HepG2 (cell line): ENCODE measurements around the gene UQCRHL. TPM values are rescaled to one million over a fixed set of nuclear protein-coding genes. Genes with fewer than 3 reads are reported as not detected.
A peak's percentile ranks its signal among the peaks of the same experiment; 100 is the strongest.

Experiments used
- ATF7-NPFF ChIP-seq: sonication (generic); formaldehyde crosslinking; IDR thresholded peaks from 2 replicates; pipeline ENCODE4 v1.8.1; 2023; ENCODE audit warnings: mild to moderate bottlenecking, low read depth, missing genetic modification reagents, moderate library complexity
- DMAP1 ChIP-seq: IDR thresholded peaks from 2 replicates; pipeline ENCODE4 v1.6.1; 2016
- FOXP1 ChIP-seq, 2 experiments: fragments of 450-650 bp in 1 of 2; IDR thresholded peaks; 2 replicates each; pipeline ENCODE4 v1.6.1; 2017 to 2018; ENCODE audit warnings: antibody characterized with exemption in 1 of 2
- GFI1 ChIP-seq: sonication (generic); formaldehyde crosslinking; IDR thresholded peaks from 2 replicates; pipeline ENCODE4 v1.5.0; 2020; ENCODE audit warnings: missing genetic modification reagents, mild to moderate bottlenecking, borderline replicate concordance
- GLI4 ChIP-seq: sonication (generic); formaldehyde crosslinking; IDR thresholded peaks from 2 replicates; pipeline ENCODE4 v1.5.1; 2020; ENCODE audit warnings: missing genetic modification reagents, mild to moderate bottlenecking, moderate library complexity, borderline replicate concordance
- HDAC1 ChIP-seq: sonication (generic); formaldehyde crosslinking; IDR thresholded peaks from 2 replicates; pipeline ENCODE4 v1.5.1; 2020; ENCODE audit warnings: mild to moderate bottlenecking, missing genetic modification reagents
- IRX3 ChIP-seq: sonication (generic); formaldehyde crosslinking; IDR thresholded peaks from 2 replicates; pipeline ENCODE4 v1.8.1; 2023; ENCODE audit warnings: mild to moderate bottlenecking, low read depth, missing genetic modification reagents, borderline replicate concordance
- NFATC3 ChIP-seq: sonication (generic); formaldehyde crosslinking; IDR thresholded peaks from 2 replicates; pipeline ENCODE4 v1.5.1; 2020; ENCODE audit warnings: mild to moderate bottlenecking, missing genetic modification reagents
- PHF8 ChIP-seq: sonication (generic); formaldehyde crosslinking; IDR thresholded peaks from 2 replicates; pipeline ENCODE4 v1.5.0; 2020; ENCODE audit warnings: missing genetic modification reagents
- SOX13 ChIP-seq, 3 experiments: fragments of 450-650 bp in 1 of 3; sonication (generic) in 1 of 3; formaldehyde crosslinking in 1 of 3; IDR thresholded peaks in 2 of 3; conservative IDR thresholded peaks in 1 of 3; 2 replicates each; pipeline versions ENCODE4 v1.5.0 to v1.6.1; 2016 to 2020; ENCODE audit warnings: antibody characterized with exemption in 1 of 3, mild to moderate bottlenecking in 1 of 3, missing compliant biosample characterization in 1 of 3, missing genetic modification reagents in 1 of 3, moderate library complexity in 1 of 3
- ZNF230 ChIP-seq: sonication (generic); formaldehyde crosslinking; IDR thresholded peaks from 2 replicates; pipeline ENCODE4 v1.4.0; 2020; ENCODE audit warnings: mild to moderate bottlenecking, missing genetic modification reagents
- ZNF597 ChIP-seq: sonication (generic); formaldehyde crosslinking; IDR thresholded peaks from 2 replicates; pipeline ENCODE4 v1.5.0; 2020; ENCODE audit warnings: missing genetic modification reagents
- ZNF629 ChIP-seq: sonication (generic); formaldehyde crosslinking; conservative IDR thresholded peaks from 2 replicates; pipeline ENCODE4 v1.5.0; 2020; ENCODE audit warnings: missing genetic modification reagents
- ZNF740 ChIP-seq: sonication (generic); formaldehyde crosslinking; IDR thresholded peaks from 2 replicates; pipeline ENCODE4 v1.4.0; 2020; ENCODE audit warnings: missing genetic modification reagents
- ZSCAN30 ChIP-seq: sonication (generic); formaldehyde crosslinking; IDR thresholded peaks from 2 replicates; pipeline ENCODE4 v1.5.0; 2020; ENCODE audit warnings: mild to moderate bottlenecking, missing genetic modification reagents
- polyA plus RNA-seq, 8 experiments: library from polyadenylated mRNA; depleted of rRNA in 3 of 8; stranded (reverse) in 7 of 8; unstranded in 1 of 8; fragments of >200 nt; fragmentation: Illumina TruSeq in 4 of 8; extraction: Trizol in 4 of 8; gene quantifications; 2 replicates each; pipeline versions ENCODE4 v1.2.1 to v1.2.3, GENCODE V29; 2011 to 2016; ENCODE audit warnings: low read depth in 4 of 8, missing spikeins in 1 of 8, mixed read lengths in 1 of 8; ENCODE audit not compliant: insufficient read depth in 1 of 8
- total RNA-seq, 5 experiments: library from RNA; depleted of rRNA; stranded (reverse); fragments of >200 nt; fragmentation: Illumina TruSeq; extraction: Trizol; gene quantifications; 2 replicates each; pipeline ENCODE4 v1.2.3, GENCODE V29; 2016; ENCODE audit warnings: low read depth in 1 of 5
- TF ChIP-seq, protein P1 (sequence below): sonication (generic); formaldehyde crosslinking; IDR thresholded peaks from 2 replicates; pipeline ENCODE4 v1.8.0; 2022; ENCODE audit warnings: missing genetic modification reagents, mild to moderate bottlenecking, borderline replicate concordance
- TF ChIP-seq, protein P2 (sequence below): sonication (generic); formaldehyde crosslinking; IDR thresholded peaks from 2 replicates; pipeline ENCODE4 v1.4.0; 2020; ENCODE audit warnings: missing genetic modification reagents
- TF ChIP-seq, protein P3 (sequence below): sonication (generic); formaldehyde crosslinking; IDR thresholded peaks from 2 replicates; pipeline ENCODE4 v1.8.1; 2023; ENCODE audit warnings: mild to moderate bottlenecking, moderate library complexity, missing genetic modification reagents
- TF ChIP-seq, protein P4 (sequence below): sonication (generic); formaldehyde crosslinking; IDR thresholded peaks from 2 replicates; pipeline ENCODE4 v1.4.0; 2020; ENCODE audit warnings: mild to moderate bottlenecking, missing genetic modification reagents, borderline replicate concordance

Gene UQCRHL
- total and polyA plus RNA-seq, 2 of the 13 experiments (the other 11 are each of a cell fraction or from before 2014, with no cell fraction given): 1.8 to 2.3 TPM

- TF ChIP-seq, protein P1, sequence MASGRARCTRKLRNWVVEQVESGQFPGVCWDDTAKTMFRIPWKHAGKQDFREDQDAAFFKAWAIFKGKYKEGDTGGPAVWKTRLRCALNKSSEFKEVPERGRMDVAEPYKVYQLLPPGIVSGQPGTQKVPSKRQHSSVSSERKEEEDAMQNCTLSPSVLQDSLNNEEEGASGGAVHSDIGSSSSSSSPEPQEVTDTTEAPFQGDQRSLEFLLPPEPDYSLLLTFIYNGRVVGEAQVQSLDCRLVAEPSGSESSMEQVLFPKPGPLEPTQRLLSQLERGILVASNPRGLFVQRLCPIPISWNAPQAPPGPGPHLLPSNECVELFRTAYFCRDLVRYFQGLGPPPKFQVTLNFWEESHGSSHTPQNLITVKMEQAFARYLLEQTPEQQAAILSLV (CRISPR knock-in tag): no peak
- TF ChIP-seq ZNF629 (CRISPR knock-in tag): no peak
- TF ChIP-seq ZNF740 (CRISPR knock-in tag): no peak
- TF ChIP-seq DMAP1 (CRISPR knock-in tag): peak; percentile 87
- TF ChIP-seq, protein P2, sequence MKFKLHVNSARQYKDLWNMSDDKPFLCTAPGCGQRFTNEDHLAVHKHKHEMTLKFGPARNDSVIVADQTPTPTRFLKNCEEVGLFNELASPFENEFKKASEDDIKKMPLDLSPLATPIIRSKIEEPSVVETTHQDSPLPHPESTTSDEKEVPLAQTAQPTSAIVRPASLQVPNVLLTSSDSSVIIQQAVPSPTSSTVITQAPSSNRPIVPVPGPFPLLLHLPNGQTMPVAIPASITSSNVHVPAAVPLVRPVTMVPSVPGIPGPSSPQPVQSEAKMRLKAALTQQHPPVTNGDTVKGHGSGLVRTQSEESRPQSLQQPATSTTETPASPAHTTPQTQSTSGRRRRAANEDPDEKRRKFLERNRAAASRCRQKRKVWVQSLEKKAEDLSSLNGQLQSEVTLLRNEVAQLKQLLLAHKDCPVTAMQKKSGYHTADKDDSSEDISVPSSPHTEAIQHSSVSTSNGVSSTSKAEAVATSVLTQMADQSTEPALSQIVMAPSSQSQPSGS (CRISPR knock-in tag): no peak
- TF ChIP-seq ZSCAN30 (CRISPR knock-in tag): no peak
- no peak for TF ChIP-seq NFATC3 (CRISPR knock-in tag)
- TF ChIP-seq SOX13 (IDR thresholded peaks at IDR 0.05): no peak
- no peak for TF ChIP-seq SOX13 (CRISPR knock-in tag; conservative IDR thresholded peaks at IDR 0.05 in 1 of 2, IDR thresholded peaks at IDR 0.05 in 1 of 2)
- no peak for TF ChIP-seq GLI4 (CRISPR knock-in tag)
- TF ChIP-seq, protein P3, sequence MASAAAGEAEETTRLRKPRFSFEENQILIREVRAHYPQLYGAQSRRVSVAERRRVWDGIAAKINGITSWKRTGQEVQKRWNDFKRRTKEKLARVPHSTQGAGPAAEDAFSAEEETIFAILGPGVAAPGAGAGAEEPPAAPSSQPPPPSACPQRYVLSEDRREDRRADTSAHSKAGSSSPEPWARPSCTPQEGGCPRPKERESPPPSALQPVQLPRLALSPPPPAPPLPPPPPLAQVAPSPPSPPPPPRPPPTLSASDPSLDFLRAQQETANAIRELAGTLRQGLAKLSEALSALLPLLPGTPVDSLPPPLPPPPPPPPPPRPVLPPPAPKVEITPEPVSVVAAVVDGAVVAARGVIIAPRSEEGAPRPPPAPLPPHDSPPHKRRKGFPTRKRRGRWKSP (CRISPR knock-in tag): peak; percentile 41; the same call in 1 of the 2 replicates
- TF ChIP-seq ATF7-NPFF (CRISPR knock-in tag): no peak
- TF ChIP-seq GFI1 (CRISPR knock-in tag): no peak
- no peak; the same call in 1 of the 2 replicates for TF ChIP-seq PHF8
- TF ChIP-seq FOXP1 (IDR thresholded peaks at IDR 0.05): no peak
- TF ChIP-seq FOXP1 (CRISPR knock-in tag; IDR thresholded peaks at IDR 0.05): no peak
- 0 out of 2 replicates have a peak, but pooled peaks have one; percentile 55 for TF ChIP-seq ZNF230
- peak; percentile 29; the same call in 1 of the 2 replicates for TF ChIP-seq HDAC1 (CRISPR knock-in tag)
- TF ChIP-seq, protein P4, sequence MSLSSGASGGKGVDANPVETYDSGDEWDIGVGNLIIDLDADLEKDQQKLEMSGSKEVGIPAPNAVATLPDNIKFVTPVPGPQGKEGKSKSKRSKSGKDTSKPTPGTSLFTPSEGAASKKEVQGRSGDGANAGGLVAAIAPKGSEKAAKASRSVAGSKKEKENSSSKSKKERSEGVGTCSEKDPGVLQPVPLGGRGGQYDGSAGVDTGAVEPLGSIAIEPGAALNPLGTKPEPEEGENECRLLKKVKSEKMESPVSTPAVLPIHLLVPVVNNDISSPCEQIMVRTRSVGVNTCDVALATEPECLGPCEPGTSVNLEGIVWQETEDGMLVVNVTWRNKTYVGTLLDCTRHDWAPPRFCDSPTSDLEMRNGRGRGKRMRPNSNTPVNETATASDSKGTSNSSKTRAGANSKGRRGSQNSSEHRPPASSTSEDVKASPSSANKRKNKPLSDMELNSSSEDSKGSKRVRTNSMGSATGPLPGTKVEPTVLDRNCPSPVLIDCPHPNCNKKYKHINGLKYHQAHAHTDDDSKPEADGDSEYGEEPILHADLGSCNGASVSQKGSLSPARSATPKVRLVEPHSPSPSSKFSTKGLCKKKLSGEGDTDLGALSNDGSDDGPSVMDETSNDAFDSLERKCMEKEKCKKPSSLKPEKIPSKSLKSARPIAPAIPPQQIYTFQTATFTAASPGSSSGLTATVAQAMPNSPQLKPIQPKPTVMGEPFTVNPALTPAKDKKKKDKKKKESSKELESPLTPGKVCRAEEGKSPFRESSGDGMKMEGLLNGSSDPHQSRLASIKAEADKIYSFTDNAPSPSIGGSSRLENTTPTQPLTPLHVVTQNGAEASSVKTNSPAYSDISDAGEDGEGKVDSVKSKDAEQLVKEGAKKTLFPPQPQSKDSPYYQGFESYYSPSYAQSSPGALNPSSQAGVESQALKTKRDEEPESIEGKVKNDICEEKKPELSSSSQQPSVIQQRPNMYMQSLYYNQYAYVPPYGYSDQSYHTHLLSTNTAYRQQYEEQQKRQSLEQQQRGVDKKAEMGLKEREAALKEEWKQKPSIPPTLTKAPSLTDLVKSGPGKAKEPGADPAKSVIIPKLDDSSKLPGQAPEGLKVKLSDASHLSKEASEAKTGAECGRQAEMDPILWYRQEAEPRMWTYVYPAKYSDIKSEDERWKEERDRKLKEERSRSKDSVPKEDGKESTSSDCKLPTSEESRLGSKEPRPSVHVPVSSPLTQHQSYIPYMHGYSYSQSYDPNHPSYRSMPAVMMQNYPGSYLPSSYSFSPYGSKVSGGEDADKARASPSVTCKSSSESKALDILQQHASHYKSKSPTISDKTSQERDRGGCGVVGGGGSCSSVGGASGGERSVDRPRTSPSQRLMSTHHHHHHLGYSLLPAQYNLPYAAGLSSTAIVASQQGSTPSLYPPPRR (CRISPR knock-in tag): no peak
- TF ChIP-seq ZNF597 (CRISPR knock-in tag): no peak
- TF ChIP-seq IRX3: no peak
Measured at GRCh38 chr1:15849775-15850324, 42.4 kb upstream of the UQCRHL start (continued).
